Kidney (tissue), 14 donors: ENCODE measurements around the gene CPHXL2. TPM values are rescaled to one million over a fixed set of nuclear protein-coding genes. Genes with fewer than 3 reads are reported as not detected.

Experiments used
- DNase-seq, 5 donors: peaks; one replicate each; pipeline ENCODE4 v3.0.0-alpha.2; 2013 to 2020
- FAIRE-seq: peaks from 2 replicates; lab custom pipeline; 2012; peaks lifted over from hg19 to GRCh38; lab: Jason Lieb, UNC
- H3K27ac ChIP-seq, 2 donors: one replicate each; pipeline ENCODE4 v1.7.0; 2013; ENCODE audit warnings: low read depth in 2 of 2, low read length in 2 of 2, inconsistent platforms in 1 of 2
- H3K27me3 ChIP-seq: one replicate; pipeline ENCODE4 v1.7.1; 2013; ENCODE audit warnings: low read length, inconsistent platforms; ENCODE audit not compliant: control insufficient read depth, insufficient read depth
- H3K36me3 ChIP-seq, 3 donors: one replicate each; pipeline versions ENCODE4 v1.7.0 to v1.7.1; 2013; ENCODE audit warnings: low read length in 3 of 3, control low read depth in 1 of 3, inconsistent platforms in 1 of 3; ENCODE audit not compliant: insufficient read depth in 3 of 3, control insufficient read depth in 2 of 3
- H3K4me1 ChIP-seq, 3 donors: one replicate each; pipeline versions ENCODE4 v1.7.0 to v1.7.1; 2013; ENCODE audit warnings: low read length in 3 of 3, inconsistent platforms in 1 of 3, low read depth in 1 of 3; ENCODE audit not compliant: control insufficient read depth in 2 of 3, insufficient read depth in 2 of 3
- H3K4me3 ChIP-seq, 3 donors: one replicate each; pipeline versions ENCODE4 v1.7.0 to v1.8.1; 2013; ENCODE audit warnings: low read length in 3 of 3, control low read depth in 1 of 3, inconsistent platforms in 1 of 3
- H3K9ac ChIP-seq, 3 donors: one replicate each; pipeline versions ENCODE4 v1.7.0 to v1.7.1; 2013; ENCODE audit warnings: low read length in 3 of 3, control low read depth in 1 of 3, inconsistent platforms in 1 of 3
- H3K9me3 ChIP-seq, 3 donors: one replicate each; pipeline versions ENCODE4 v1.7.0 to v1.7.1; 2013; ENCODE audit warnings: low read length in 3 of 3, control low read depth in 1 of 3, inconsistent platforms in 1 of 3; ENCODE audit not compliant: control insufficient read depth in 2 of 3, insufficient read depth in 1 of 3
- CTCF ChIP-seq: IDR thresholded peaks from 3 replicates; pipeline ENCODE4 v1.5.1; 2012; ENCODE audit warnings: mild to moderate bottlenecking, moderate library complexity, borderline replicate concordance; ENCODE audit not compliant: insufficient read depth; ENCODE audit errors: extremely low read depth
- intact Hi-C: fragments of 100-400 bp; cut with DNase I; formaldehyde crosslinking; loops from one replicate; pipeline ENCODE4 v1.11.1; 2022
- polyA plus RNA-seq: library from polyadenylated mRNA; stranded (reverse); fragments of 350-450 nt; fragmentation: Illumina TruSeq; extraction: RNeasy Lipid Tissue Mini Kit (QIAGEN cat#74804); gene quantifications from one replicate; pipeline ENCODE4 v1.2.3, GENCODE V29; 2014; ENCODE audit warnings: low read depth, low replicate concordance; ENCODE audit not compliant: insufficient read depth
- total RNA-seq: library from RNA; stranded (reverse); fragmentation: NEBNext Ultra II Directional; extraction: Animal tissue kit (Norgen Biotek cat#: 25700); gene quantifications from one replicate; pipeline ENCODE4 v1.2.1, GENCODE V29; 2021
- donor health status: control.
- donor health status: control.
- donor health status: control.
- donor health status: control.
- donor health status: control.
- donor health status: DM: yes; HTN: yes; CAD: no.
- donor health status: Normal renal cell carcinoma (clear cell type).

Gene CPHXL2
- total and polyA plus RNA-seq, 2 donors from 2014 or later = not detected

GRCh38 chr16:75714661-75715060 lies 37.9 kb upstream of the CPHXL2 start:
- Histone ChIP-seq H3K9ac (no peak overlapping the region), H3K9me3 (peaks cover 0 to 12% (median 0%) of the 10 kb centered on the region in 3 donors)
- no peak for FAIRE-seq

DNA sequence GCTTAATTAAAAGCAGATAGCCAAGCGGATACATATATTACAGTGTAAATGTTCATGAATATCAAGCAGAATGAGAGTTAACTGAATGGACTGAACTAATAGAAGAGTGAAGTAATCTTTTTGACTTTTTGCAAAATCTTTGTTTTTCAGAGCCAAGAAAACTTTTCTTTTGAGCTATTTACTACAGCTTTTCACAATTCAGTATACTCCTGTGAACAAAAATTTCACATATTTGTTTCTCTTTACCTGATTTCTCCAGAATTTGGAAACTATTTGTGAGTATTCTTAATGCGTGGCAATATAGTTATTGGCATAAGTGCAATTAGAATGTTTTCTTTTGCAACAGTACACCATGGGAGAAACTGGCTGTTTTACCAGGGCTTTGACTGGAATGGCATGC lies 33.5 kb upstream of the CPHXL2 start:
- no peak overlapping the region for H3K4me3 ChIP-seq
- FAIRE-seq (no peak), DNase-seq (no peak)
- no peak overlapping the region for H3K27ac ChIP-seq
- TF ChIP-seq CTCF = no peak
- intact Hi-C loops = no loop called here
- no peaks in the 10 kb centered on the region for H3K27me3 ChIP-seq
- H3K9me3 ChIP-seq = peaks cover 0 to 12% (median 0%) of the 10 kb centered on the region in 3 donors
- H3K9ac ChIP-seq = no peak overlapping the region
- no peaks in the 10 kb centered on the region for H3K4me1 ChIP-seq
- no peaks in the 10 kb centered on the region for H3K36me3 ChIP-seq

More at GRCh38 chr16:75714661-75715060, 37.9 kb upstream of the CPHXL2 start:
- Histone ChIP-seq H3K36me3 (no peaks in the 10 kb centered on the region), H3K4me1 (no peaks in the 10 kb centered on the region), H3K4me3 (no peak overlapping the region), H3K27ac (no peak overlapping the region), H3K27me3 (no peaks in the 10 kb centered on the region)
- intact Hi-C loops = no loop called here
- no peak for TF ChIP-seq CTCF
- DNase-seq = no peak

GRCh38 chr16:75703306-75703705 lies 26.5 kb upstream of the CPHXL2 start:
- FAIRE-seq (no peak), DNase-seq (no peak)

More at GRCh38 chr16:75703306-75703705, 26.5 kb upstream of the CPHXL2 start:
- intact Hi-C loops = no loop called here
- H3K4me1 ChIP-seq = no peaks in the 10 kb centered on the region
- no peaks in the 10 kb centered on the region for H3K9me3 ChIP-seq
- H3K9ac ChIP-seq = no peak overlapping the region
- H3K27ac ChIP-seq = no peak overlapping the region
- H3K36me3 ChIP-seq = no peaks in the 10 kb centered on the region
- no peak overlapping the region for H3K4me3 ChIP-seq
- H3K27me3 ChIP-seq = no peaks in the 10 kb centered on the region
- no peak for TF ChIP-seq CTCF
